ENCODE data around the gene DSG3. TPM values are rescaled to one million over a fixed set of nuclear protein-coding genes. Genes with fewer than 3 reads are reported as not detected.

The DSG3 gene
- total RNA-seq, 6 donors from 2014 or later: not detected

- Histone ChIP-seq H3K27me3 (no peaks in the 10 kb centered on the region), H3K4me3 (no peak overlapping the region), H3K36me3 (no peaks in the 10 kb centered on the region), H3K4me1 (peaks cover 0 to 11% (median 0%) of the 10 kb centered on the region in 4 donors), H3K9me3 (no peaks in the 10 kb centered on the region), H3K27ac (no peak overlapping the region)
- TF ChIP-seq POLR2AphosphoS5 (IDR thresholded peaks at IDR 0.05) (no peak), POLR2A (IDR thresholded peaks at IDR 0.05) (no peak), EP300 (IDR thresholded peaks at IDR 0.05) (no peak), CTCF (IDR thresholded peaks at IDR 0.05) (no peak)
- DNase-seq (no peak), ATAC-seq (ENCODE audit: low FRiP score in 2 of 2) (no peak)
- 56 to 65% methylated on average over 6 of the region's 6 CpGs for WGBS, 2 donors
Observed at GRCh38 chr18:31401156-31402025, 46.1 kb upstream of the DSG3 start.

GRCh38 chr18:31402026-31402373, 45.5 kb upstream of the DSG3 start:
- no peaks in the 10 kb centered on the region for H3K36me3 ChIP-seq
- TF ChIP-seq POLR2A (IDR thresholded peaks at IDR 0.05): no peak
- TF ChIP-seq EP300 (IDR thresholded peaks at IDR 0.05): no peak
- TF ChIP-seq CTCF (IDR thresholded peaks at IDR 0.05): no peak
- TF ChIP-seq POLR2AphosphoS5 (IDR thresholded peaks at IDR 0.05): no peak
- ATAC-seq (ENCODE audit: low FRiP score in 2 of 2): no peak
- no peak for DNase-seq
- H3K27me3 ChIP-seq: no peaks in the 10 kb centered on the region
- H3K4me3 ChIP-seq: no peak overlapping the region
- H3K9me3 ChIP-seq: no peaks in the 10 kb centered on the region
- H3K27ac ChIP-seq: no peak overlapping the region
- peaks cover 0 to 6% (median 0%) of the 10 kb centered on the region in 4 donors for H3K4me1 ChIP-seq

- Histone ChIP-seq H3K36me3 (no peaks in the 10 kb centered on the region), H3K4me1 (no peaks in the 10 kb centered on the region), H3K9me3 (no peaks in the 10 kb centered on the region), H3K27me3 (no peaks in the 10 kb centered on the region), H3K4me3 (no peak overlapping the region), H3K27ac (no peak overlapping the region)
- ATAC-seq (ENCODE audit: low FRiP score in 2 of 2) (no peak), DNase-seq (no peak)
- TF ChIP-seq POLR2AphosphoS5 (IDR thresholded peaks at IDR 0.05): no peak
- no peak for TF ChIP-seq POLR2A (IDR thresholded peaks at IDR 0.05)
- 56 to 68% methylated on average over 2 of the region's 2 CpGs for WGBS, 2 donors
Observed at GRCh38 chr18:31403409-31403808, 44.1 kb upstream of the DSG3 start.

GRCh38 chr18:31407649-31408048, 39.9 kb upstream of the DSG3 start:
- no peak for TF ChIP-seq CTCF (IDR thresholded peaks at IDR 0.05)
- TF ChIP-seq EP300 (IDR thresholded peaks at IDR 0.05): no peak
- no peak for TF ChIP-seq POLR2AphosphoS5 (IDR thresholded peaks at IDR 0.05)
- no peak for TF ChIP-seq POLR2A (IDR thresholded peaks at IDR 0.05)
- no peaks in the 10 kb centered on the region for H3K4me1 ChIP-seq
- no peak overlapping the region for H3K4me3 ChIP-seq
- no peaks in the 10 kb centered on the region for H3K27me3 ChIP-seq
- H3K36me3 ChIP-seq: no peaks in the 10 kb centered on the region
- H3K9me3 ChIP-seq: no peaks in the 10 kb centered on the region
- 84 to 93% methylated on average over 3 of the region's 3 CpGs for WGBS, 2 donors
- no peak overlapping the region for H3K27ac ChIP-seq
- DNase-seq (no peak), ATAC-seq (ENCODE audit: low FRiP score in 2 of 2) (no peak)

GRCh38 chr18:31409276-31409675, 38.3 kb upstream of the DSG3 start:
- ATAC-seq (ENCODE audit: low FRiP score in 2 of 2) (no peak), DNase-seq (no peak)
- Histone ChIP-seq H3K27ac (no peak overlapping the region), H3K4me1 (no peaks in the 10 kb centered on the region), H3K27me3 (no peaks in the 10 kb centered on the region), H3K4me3 (no peak overlapping the region), H3K36me3 (no peaks in the 10 kb centered on the region), H3K9me3 (no peaks in the 10 kb centered on the region)
- no peak for TF ChIP-seq EP300 (IDR thresholded peaks at IDR 0.05)
- 73 to 74% methylated on average over 4 of the region's 4 CpGs for WGBS, 2 donors

Measured in upper lobe of left lung (tissue), 6 donors.